ENCODE measurements around the gene EDN2.

Gene EDN2

DNA sequence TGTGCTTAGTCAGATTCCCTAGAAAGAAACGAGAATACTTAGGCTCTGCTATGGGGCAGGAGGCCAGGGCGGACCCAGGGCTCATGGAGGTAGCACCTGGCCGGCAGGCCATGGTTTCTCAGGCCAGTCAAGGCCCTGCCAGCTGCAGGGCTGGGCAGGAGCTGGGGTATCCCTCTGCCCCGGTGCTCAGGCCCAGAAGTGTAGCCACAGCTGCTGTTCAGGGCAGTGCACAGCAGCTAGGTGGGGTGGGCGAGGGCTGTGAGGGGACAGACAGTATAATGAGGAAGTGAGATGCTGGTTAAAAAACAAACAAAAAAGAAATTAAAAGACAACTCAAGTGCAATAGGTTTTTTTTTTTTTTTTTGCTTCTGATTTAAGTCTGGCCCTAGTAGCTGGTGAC is 34.0 kb upstream of the EDN2 start:
- H3K27ac ChIP-seq (replicated peaks; ENCODE audit: low read length), result no peak overlapping the region
- H2BK12ac ChIP-seq (ENCODE audit: low read length), result no peak overlapping the region
- no peaks in the 10 kb centered on the region for H3K9me3 ChIP-seq (replicated peaks in 1 of 2; ENCODE audit: control insufficient read depth in 2 of 2, insufficient read depth in 1 of 2, low read depth in 1 of 2, low read length in 2 of 2)
- H2BK5ac ChIP-seq (ENCODE audit: low read length), result no peak overlapping the region
- no peak for DNase-seq (ENCODE audit: low spot score)
- H3K4me1 ChIP-seq (ENCODE audit: control insufficient read depth in 2 of 2, insufficient read depth in 1 of 2, low read depth in 1 of 2, low read length in 2 of 2), result peaks cover 13 to 23% of the 10 kb centered on the region in 2 donors
- no peaks in the 10 kb centered on the region for H3K79me1 ChIP-seq (ENCODE audit: low read depth, low read length)
- no peak overlapping the region for H2BK120ac ChIP-seq (ENCODE audit: low read depth, low read length)
- no peak overlapping the region for H2AK5ac ChIP-seq (ENCODE audit: low read depth, low read length)
- H3K4ac ChIP-seq (ENCODE audit: low read length), result no peak overlapping the region
- no peak overlapping the region for H4K8ac ChIP-seq (ENCODE audit: low read depth, low read length)
- H3K18ac ChIP-seq (ENCODE audit: low read length), result no peak overlapping the region
- no peak overlapping the region for H2BK15ac ChIP-seq (ENCODE audit: low read length)
- H2AFZ ChIP-seq (ENCODE audit: low read length), result no peak overlapping the region
- no peaks in the 10 kb centered on the region for H3K36me3 ChIP-seq (replicated peaks in 1 of 2; ENCODE audit: control insufficient read depth in 2 of 2, insufficient read depth in 2 of 2, low read length in 2 of 2)
- H3K23ac ChIP-seq (ENCODE audit: low read depth, low read length, poor library complexity), result no peak overlapping the region
- no peak overlapping the region for H4K91ac ChIP-seq (ENCODE audit: low read depth, low read length, poor library complexity)
- H3K9ac ChIP-seq (ENCODE audit: low read depth, low read length, poor library complexity), result peak overlapping the region; percentile 74
- H3K27me3 ChIP-seq (ENCODE audit: control insufficient read depth in 3 of 3, insufficient read depth in 3 of 3, low read depth in 1 of 3, low read length in 3 of 3), result no peaks in the 10 kb centered on the region
- H3K14ac ChIP-seq (ENCODE audit: low read length), result no peak overlapping the region
- H3K4me2 ChIP-seq (ENCODE audit: insufficient read depth, low read length, poor library complexity, severe bottlenecking), result no peak overlapping the region
- no CpG with 5 or more reads among the region's 5 CpGs for WGBS, 2 donors (ENCODE audit: extremely low coverage in 2 of 2, insufficient read length in 2 of 2, insufficient replicate concordance in 1 of 2)
- H3K4me3 ChIP-seq (ENCODE audit: low read length in 2 of 2), result no peak overlapping the region

GRCh38 chr1:41517062-41517438 is 32.6 kb upstream of the EDN2 start:
- no peaks in the 10 kb centered on the region for H3K36me3 ChIP-seq (replicated peaks in 1 of 2; ENCODE audit: control insufficient read depth in 2 of 2, insufficient read depth in 2 of 2, low read length in 2 of 2)
- H3K4me1 ChIP-seq (ENCODE audit: control insufficient read depth in 2 of 2, insufficient read depth in 1 of 2, low read depth in 1 of 2, low read length in 2 of 2), result peaks cover 13 to 19% of the 10 kb centered on the region in 2 donors
- DNase-seq (ENCODE audit: low spot score), result no peak
- peak overlapping the region; percentile 91 for H2AFZ ChIP-seq (ENCODE audit: low read length)
- no peak overlapping the region for H3K23ac ChIP-seq (ENCODE audit: low read depth, low read length, poor library complexity)
- WGBS, 2 donors (ENCODE audit: extremely low coverage in 2 of 2, insufficient read length in 2 of 2, insufficient replicate concordance in 1 of 2), result no CpG with 5 or more reads among the region's 3 CpGs
- peak overlapping the region; percentile 33 for H2BK5ac ChIP-seq (ENCODE audit: low read length)
- H3K9me3 ChIP-seq (replicated peaks in 1 of 2; ENCODE audit: control insufficient read depth in 2 of 2, insufficient read depth in 1 of 2, low read depth in 1 of 2, low read length in 2 of 2), result no peaks in the 10 kb centered on the region
- H3K79me1 ChIP-seq (ENCODE audit: low read depth, low read length), result no peaks in the 10 kb centered on the region
- H3K9ac ChIP-seq (ENCODE audit: low read depth, low read length, poor library complexity), result no peak overlapping the region
- peak overlapping the region; percentile 66 for H2AK5ac ChIP-seq (ENCODE audit: low read depth, low read length)
- no peak overlapping the region for H3K27ac ChIP-seq (replicated peaks; ENCODE audit: low read length)
- H2BK15ac ChIP-seq (ENCODE audit: low read length), result peak overlapping the region; percentile 61
- no peak overlapping the region for H4K91ac ChIP-seq (ENCODE audit: low read depth, low read length, poor library complexity)
- no peak overlapping the region for H2BK120ac ChIP-seq (ENCODE audit: low read depth, low read length)
- no peak overlapping the region for H3K4me3 ChIP-seq (ENCODE audit: low read length in 2 of 2)
- peak overlapping the region; percentile 96 for H3K18ac ChIP-seq (ENCODE audit: low read length)
- no peak overlapping the region for H3K4me2 ChIP-seq (ENCODE audit: insufficient read depth, low read length, poor library complexity, severe bottlenecking)
- no peaks in the 10 kb centered on the region for H3K27me3 ChIP-seq (ENCODE audit: control insufficient read depth in 3 of 3, insufficient read depth in 3 of 3, low read depth in 1 of 3, low read length in 3 of 3)
- H3K14ac ChIP-seq (ENCODE audit: low read length), result peak overlapping the region; percentile 42
- no peak overlapping the region for H4K8ac ChIP-seq (ENCODE audit: low read depth, low read length)
- H3K4ac ChIP-seq (ENCODE audit: low read length), result no peak overlapping the region
- H2BK12ac ChIP-seq (ENCODE audit: low read length), result no peak overlapping the region

GRCh38 chr1:41516168-41517061 is 31.9 kb upstream of the EDN2 start:
- no CpG with 5 or more reads among the region's 53 CpGs for WGBS, 2 donors (ENCODE audit: extremely low coverage in 2 of 2, insufficient read length in 2 of 2, insufficient replicate concordance in 1 of 2)
- Histone ChIP-seq H3K4me3 (ENCODE audit: low read length in 2 of 2) (peak overlapping the region in 1 of 2 donors; percentile 8), H2BK120ac (ENCODE audit: low read depth, low read length) (no peak overlapping the region), H3K27ac (replicated peaks; ENCODE audit: low read length) (no peak overlapping the region), H3K23ac (ENCODE audit: low read depth, low read length, poor library complexity) (no peak overlapping the region), H4K91ac (ENCODE audit: low read depth, low read length, poor library complexity) (peak overlapping the region; percentile 16), H3K79me1 (ENCODE audit: low read depth, low read length) (no peaks in the 10 kb centered on the region), H3K18ac (ENCODE audit: low read length) (peak overlapping the region; percentile 96), H3K4me1 (ENCODE audit: control insufficient read depth in 2 of 2, insufficient read depth in 1 of 2, low read depth in 1 of 2, low read length in 2 of 2) (peaks cover 8 to 13% of the 10 kb centered on the region in 2 donors), H2BK15ac (ENCODE audit: low read length) (peak overlapping the region; percentile 61), H2BK12ac (ENCODE audit: low read length) (peak overlapping the region; percentile 79), H4K8ac (ENCODE audit: low read depth, low read length) (no peak overlapping the region), H2AK5ac (ENCODE audit: low read depth, low read length) (peak overlapping the region; percentile 66), H2AFZ (ENCODE audit: low read length) (peak overlapping the region; percentile 91), H3K36me3 (replicated peaks in 1 of 2; ENCODE audit: control insufficient read depth in 2 of 2, insufficient read depth in 2 of 2, low read length in 2 of 2) (no peaks in the 10 kb centered on the region), H2BK5ac (ENCODE audit: low read length) (peak overlapping the region; percentile 33), H3K4ac (ENCODE audit: low read length) (peak overlapping the region; percentile 18), H3K9ac (ENCODE audit: low read depth, low read length, poor library complexity) (peak overlapping the region; percentile 66), H3K14ac (ENCODE audit: low read length) (peak overlapping the region; percentile 42), H3K9me3 (replicated peaks in 1 of 2; ENCODE audit: control insufficient read depth in 2 of 2, insufficient read depth in 1 of 2, low read depth in 1 of 2, low read length in 2 of 2) (no peaks in the 10 kb centered on the region), H3K27me3 (ENCODE audit: control insufficient read depth in 3 of 3, insufficient read depth in 3 of 3, low read depth in 1 of 3, low read length in 3 of 3) (no peaks in the 10 kb centered on the region), H3K4me2 (ENCODE audit: insufficient read depth, low read length, poor library complexity, severe bottlenecking) (peak overlapping the region; percentile 54)
- peak; percentile 88 for DNase-seq (ENCODE audit: low spot score)

- WGBS, 2 donors (ENCODE audit: extremely low coverage in 2 of 2, insufficient read length in 2 of 2, insufficient replicate concordance in 1 of 2), result no CpG with 5 or more reads among the region's 6 CpGs
- H3K27ac ChIP-seq (replicated peaks; ENCODE audit: low read length), result no peak overlapping the region
These were observed 31.3 kb upstream of the EDN2 start for GRCh38 chr1:41515778-41516167.

More at GRCh38 chr1:41515778-41516167, 31.3 kb upstream of the EDN2 start:
- H3K27me3 ChIP-seq (ENCODE audit: control insufficient read depth in 3 of 3, insufficient read depth in 3 of 3, low read depth in 1 of 3, low read length in 3 of 3), result no peaks in the 10 kb centered on the region
- H3K4me3 ChIP-seq (ENCODE audit: low read length in 2 of 2), result no peak overlapping the region
- no peak overlapping the region for H2BK12ac ChIP-seq (ENCODE audit: low read length)
- H3K79me1 ChIP-seq (ENCODE audit: low read depth, low read length), result no peaks in the 10 kb centered on the region
- no peak overlapping the region for H3K4me2 ChIP-seq (ENCODE audit: insufficient read depth, low read length, poor library complexity, severe bottlenecking)
- peak overlapping the region; percentile 91 for H2AFZ ChIP-seq (ENCODE audit: low read length)
- H3K18ac ChIP-seq (ENCODE audit: low read length), result peak overlapping the region; percentile 58
- no peak overlapping the region for H3K9ac ChIP-seq (ENCODE audit: low read depth, low read length, poor library complexity)
- H4K8ac ChIP-seq (ENCODE audit: low read depth, low read length), result no peak overlapping the region
- H2BK5ac ChIP-seq (ENCODE audit: low read length), result peak overlapping the region; percentile 33
- H3K23ac ChIP-seq (ENCODE audit: low read depth, low read length, poor library complexity), result no peak overlapping the region
- no peak overlapping the region for H4K91ac ChIP-seq (ENCODE audit: low read depth, low read length, poor library complexity)
- no peak for DNase-seq (ENCODE audit: low spot score)
- no peak overlapping the region for H2BK120ac ChIP-seq (ENCODE audit: low read depth, low read length)
- no peak overlapping the region for H3K4ac ChIP-seq (ENCODE audit: low read length)
- peaks cover 8 to 11% of the 10 kb centered on the region in 2 donors for H3K4me1 ChIP-seq (ENCODE audit: control insufficient read depth in 2 of 2, insufficient read depth in 1 of 2, low read depth in 1 of 2, low read length in 2 of 2)
- no peak overlapping the region for H2BK15ac ChIP-seq (ENCODE audit: low read length)
- H3K36me3 ChIP-seq (replicated peaks in 1 of 2; ENCODE audit: control insufficient read depth in 2 of 2, insufficient read depth in 2 of 2, low read length in 2 of 2), result no peaks in the 10 kb centered on the region
- H2AK5ac ChIP-seq (ENCODE audit: low read depth, low read length), result no peak overlapping the region
- no peak overlapping the region for H3K14ac ChIP-seq (ENCODE audit: low read length)
- H3K9me3 ChIP-seq (replicated peaks in 1 of 2; ENCODE audit: control insufficient read depth in 2 of 2, insufficient read depth in 1 of 2, low read depth in 1 of 2, low read length in 2 of 2), result no peaks in the 10 kb centered on the region
